Fibroblast of lung (primary cell): Measurements from ENCODE around the gene MAP3K4. TPM values are rescaled to one million over a fixed set of nuclear protein-coding genes. Genes with fewer than 3 reads are reported as not detected.

Experiments
- DNase-seq, 2 donors: peaks; one replicate each; pipeline versions ENCODE4 v3.0.0 to v3.0.0-alpha.2; 2010; ENCODE audit warnings: low read depth in 2 of 2
- H2AFZ ChIP-seq: 2 replicates; pipeline ENCODE4 v1.5.1; 2012; ENCODE audit warnings: low read length, control low read depth, inconsistent platforms
- H3K27ac ChIP-seq: 2 replicates; pipeline ENCODE4 v1.5.1; 2011; ENCODE audit warnings: low read length, control low read depth; ENCODE audit not compliant: insufficient read depth
- H3K27me3 ChIP-seq: 2 replicates; pipeline ENCODE4 v1.5.1; 2011; ENCODE audit warnings: mild to moderate bottlenecking, low read length; ENCODE audit not compliant: control insufficient read depth, insufficient read depth
- H3K36me3 ChIP-seq: 2 replicates; pipeline ENCODE4 v1.5.1; 2011; ENCODE audit warnings: low read length; ENCODE audit not compliant: control insufficient read depth, insufficient read depth
- H3K4me1 ChIP-seq: 2 replicates; pipeline ENCODE4 v1.5.1; 2011; ENCODE audit warnings: low read length; ENCODE audit not compliant: control insufficient read depth, insufficient read depth; ENCODE audit errors: extremely low read depth
- H3K4me2 ChIP-seq: 2 replicates; pipeline ENCODE4 v1.5.1; 2011; ENCODE audit warnings: low read length, control low read depth; ENCODE audit not compliant: insufficient read depth; ENCODE audit errors: extremely low read depth
- H3K4me3 ChIP-seq, 4 experiments: fragments of 200-600 bp in 1 of 4; sonication (generic) in 1 of 4; replicated peaks in 1 of 4; 2 replicates each; pipeline ENCODE4 v1.5.1; 2011 to 2016; ENCODE audit warnings: low read length in 4 of 4, low read depth in 3 of 4, mild to moderate bottlenecking in 3 of 4, control low read depth in 2 of 4, inconsistent platforms in 1 of 4, mixed read lengths in 1 of 4; ENCODE audit not compliant: insufficient read depth in 1 of 4; ENCODE audit errors: control extremely low read depth in 1 of 4
- H3K79me2 ChIP-seq: 2 replicates; pipeline ENCODE4 v1.5.1; 2012; ENCODE audit warnings: mild to moderate bottlenecking, low read length, inconsistent platforms; ENCODE audit not compliant: control insufficient read depth, insufficient read depth
- H3K9ac ChIP-seq: 2 replicates; pipeline ENCODE4 v1.5.1; 2011; ENCODE audit warnings: mild to moderate bottlenecking, low read length, control low read depth; ENCODE audit not compliant: insufficient read depth
- H3K9me3 ChIP-seq: 2 replicates; pipeline ENCODE4 v1.5.1; 2012; ENCODE audit warnings: low read depth, low read length; ENCODE audit not compliant: control insufficient read depth, insufficient read depth
- H4K20me1 ChIP-seq: 2 replicates; pipeline ENCODE4 v1.5.1; 2011; ENCODE audit warnings: low read length; ENCODE audit not compliant: control insufficient read depth, insufficient read depth; ENCODE audit errors: extremely low read depth
- CTCF ChIP-seq, 2 donors: IDR thresholded peaks in 1 of 2; conservative IDR thresholded peaks in 1 of 2; 1 replicate in 1 of 2; 2 replicates in 1 of 2; pipeline ENCODE4 v1.5.1; 2011 to 2012; ENCODE audit warnings: low read length in 2 of 2, control low read depth in 1 of 2, inconsistent platforms in 1 of 2, low read depth in 1 of 2, mild to moderate bottlenecking in 1 of 2
- EZH2 ChIP-seq: IDR thresholded peaks from 2 replicates; pipeline ENCODE4 v1.5.1; 2012; ENCODE audit warnings: low read length, control low read depth, mild to moderate bottlenecking; ENCODE audit errors: missing control alignments
- polyA plus RNA-seq, 2 donors: library from polyadenylated mRNA; depleted of rRNA in 1 of 2; stranded (reverse) in 1 of 2; unstranded in 1 of 2; fragments of >200 nt; gene quantifications; 2 replicates each; pipeline ENCODE4 v1.2.1, GENCODE V29; 2011 to 2012; ENCODE audit warnings: missing spikeins in 1 of 2
- total RNA-seq: library from RNA; depleted of rRNA; stranded (reverse); fragments of >200 nt; gene quantifications from 2 replicates; pipeline ENCODE4 v1.2.1, GENCODE V29; 2014

The MAP3K4 gene
- total and polyA plus RNA-seq, 2 donors (not counting 1 experiment from before 2014, with no cell fraction given), result 9.1 to 44.4 TPM

GRCh38 chr6:161127071-161127740 is 135.6 kb downstream of the MAP3K4 start:
- Histone ChIP-seq H3K4me2 (no peak overlapping the region), H3K79me2 (no peaks in the 10 kb centered on the region), H3K9ac (no peak overlapping the region), H3K27ac (no peak overlapping the region), H3K36me3 (peaks cover 2% of the 10 kb centered on the region), H2AFZ (no peak overlapping the region), H4K20me1 (no peaks in the 10 kb centered on the region), H3K27me3 (no peaks in the 10 kb centered on the region), H3K4me1 (no peaks in the 10 kb centered on the region), H3K9me3 (no peaks in the 10 kb centered on the region), H3K4me3 (no peak overlapping the region)
- DNase-seq, result no peak
- TF ChIP-seq CTCF (conservative IDR thresholded peaks at IDR 0.05 in 1 of 2, IDR thresholded peaks at IDR 0.05 in 1 of 2; ENCODE audit: low read depth in 1 of 2, low read length in 2 of 2) (no peak), EZH2 (no peak)

DNA sequence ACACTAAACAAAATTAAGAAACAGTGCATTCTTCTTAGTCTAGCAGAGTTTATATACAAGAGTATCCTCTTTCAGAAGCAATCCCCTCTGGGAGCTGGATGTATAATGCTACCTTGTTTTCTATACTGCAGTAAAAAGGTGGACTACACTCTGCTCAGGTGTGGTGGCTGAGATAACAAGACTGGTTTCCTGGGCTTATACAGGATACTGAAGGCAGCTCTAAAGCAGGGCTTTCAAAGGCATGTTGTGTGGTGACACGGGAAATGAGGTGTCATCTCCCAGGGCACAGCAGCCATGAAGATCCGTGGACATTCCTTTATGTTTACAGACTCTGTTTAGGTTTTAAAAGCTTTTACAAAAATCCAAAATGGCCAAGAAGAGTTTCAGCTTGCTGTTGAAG is 136.7 kb downstream of the MAP3K4 start:
- Histone ChIP-seq H3K4me3 (no peak overlapping the region), H3K79me2 (no peaks in the 10 kb centered on the region), H3K9ac (no peak overlapping the region), H3K4me1 (no peaks in the 10 kb centered on the region), H3K4me2 (no peak overlapping the region), H3K36me3 (peaks cover 2% of the 10 kb centered on the region), H3K27ac (no peak overlapping the region), H3K9me3 (no peaks in the 10 kb centered on the region), H3K27me3 (no peaks in the 10 kb centered on the region), H2AFZ (no peak overlapping the region), H4K20me1 (no peaks in the 10 kb centered on the region)
- TF ChIP-seq CTCF (conservative IDR thresholded peaks at IDR 0.05 in 1 of 2, IDR thresholded peaks at IDR 0.05 in 1 of 2; ENCODE audit: low read depth in 1 of 2, low read length in 2 of 2) (no peak), EZH2 (no peak)
- no peak for DNase-seq

GRCh38 chr6:161128680-161129196 is 137.2 kb downstream of the MAP3K4 start:
- no peaks in the 10 kb centered on the region for H3K9me3 ChIP-seq
- H3K27me3 ChIP-seq, result no peaks in the 10 kb centered on the region
- TF ChIP-seq CTCF (conservative IDR thresholded peaks at IDR 0.05 in 1 of 2, IDR thresholded peaks at IDR 0.05 in 1 of 2; ENCODE audit: low read depth in 1 of 2, low read length in 2 of 2) (no peak), EZH2 (no peak)
- DNase-seq, result peak; percentile 77 to 86
- peaks cover 2% of the 10 kb centered on the region for H3K36me3 ChIP-seq
- H3K4me1 ChIP-seq, result no peaks in the 10 kb centered on the region
- H3K79me2 ChIP-seq, result no peaks in the 10 kb centered on the region
- no peak overlapping the region for H3K4me2 ChIP-seq
- H2AFZ ChIP-seq, result no peak overlapping the region
- H3K4me3 ChIP-seq, result no peak overlapping the region
- H3K9ac ChIP-seq, result no peak overlapping the region
- H4K20me1 ChIP-seq, result no peaks in the 10 kb centered on the region
- no peak overlapping the region for H3K27ac ChIP-seq
